GM21360 (cell line): ENCODE results near the gene COL4A5.

Experiments
- ATAC-seq: cut with Tn5 transposase; IDR thresholded peaks from one replicate; pipeline ENCODE4 v1.9.1; 2021; ENCODE audit warnings: mild to moderate bottlenecking, moderate library complexity; ENCODE audit not compliant: unreplicated experiment

The COL4A5 gene

DNA sequence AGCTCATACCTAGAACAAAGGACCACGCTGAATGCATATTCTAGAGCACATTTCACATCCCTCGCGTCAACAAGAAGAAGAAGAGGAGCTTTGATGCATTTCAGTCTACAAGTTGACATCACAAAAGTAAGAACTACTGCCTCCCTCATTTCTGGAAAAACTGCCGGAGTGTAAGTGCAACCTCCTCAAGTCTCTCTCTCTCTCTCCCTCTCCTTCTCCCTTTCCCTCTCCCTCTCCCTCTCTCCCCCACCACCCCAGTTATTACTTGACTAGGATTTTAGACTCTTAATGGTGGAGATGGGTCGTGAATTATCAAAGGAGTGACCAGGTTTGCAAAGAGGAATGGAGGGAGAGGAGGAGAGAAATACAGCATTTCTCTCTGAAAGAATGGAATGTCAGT, 298.1 kb downstream of the COL4A5 start:
- ATAC-seq: no peak

DNA sequence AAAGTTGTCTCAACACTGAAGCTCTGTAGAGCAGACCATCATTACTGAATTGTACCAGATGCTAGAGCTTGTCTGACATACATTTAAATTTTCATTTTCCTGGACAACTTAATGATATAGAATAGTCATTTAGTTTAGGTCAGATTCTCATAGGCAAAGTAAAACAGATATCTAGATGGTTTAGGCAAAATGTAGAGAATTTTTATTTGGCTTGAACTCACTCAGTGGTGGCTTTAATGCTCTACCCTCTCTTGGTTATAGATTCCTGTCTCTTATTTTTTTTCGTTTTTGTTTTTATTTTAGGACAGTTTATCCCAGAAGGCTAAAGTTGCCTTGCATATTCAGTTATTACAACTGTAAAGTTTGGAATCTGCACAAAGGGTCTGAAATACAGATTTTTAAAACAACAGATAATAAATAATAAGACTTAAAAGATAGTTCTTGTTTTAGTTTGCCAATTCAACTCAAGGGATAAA, 300.7 kb downstream of the COL4A5 start:
- ATAC-seq: no peak
